Measurements from ENCODE around the gene WNT6. TPM values are rescaled to one million over a fixed set of nuclear protein-coding genes. Genes with fewer than 3 reads are reported as not detected.

WNT6 gene
- 1 to 10 TPM in 1 of 2 donors, under 1 TPM in 1; 0.34 to 1.7 TPM for total RNA-seq

GRCh38 chr2:218859556-218859987, at the start of gene WNT6:
Gene WNT6, plus strand, starts transcription at chr2:218859805. Its CDS starts 233 bp downstream, at chr2:218860038.

GRCh38 chr2:218831378-218831990, 28.1 kb upstream of the WNT6 start, which contains the start of gene PRKAG3:
Gene PRKAG3, minus strand, starts transcription at chr2:218831803.

GRCh38 chr2:218880102-218880858, 20.7 kb downstream of the WNT6 start, which contains the start of gene WNT10A:
Gene WNT10A, plus strand, starts transcription at chr2:218880852. Its CDS starts 144 bp downstream, at chr2:218880996.

Small RNAs within 50 kb of the gene (small RNA-seq; reads per million reads assigned to genes)
- 0 reads per million in 2 donors for gene RNU6-642P

Other genes starting within 250 kb of the WNT6 start
- 10 to 100 TPM; 13.0 to 15.5 TPM for gene ZNF142, start 200.2 kb upstream of the WNT6 start, total RNA-seq
- 10 to 100 TPM; 27.5 to 35.0 TPM for gene BCS1L, start 200.1 kb upstream of the WNT6 start, total RNA-seq
- gene RNF25, start 187.8 kb upstream of the WNT6 start, total RNA-seq: 10 to 100 TPM; 42.7 to 56.6 TPM
- 10 to 100 TPM; 19.0 to 32.3 TPM for gene STK36, start 187.7 kb upstream of the WNT6 start, total RNA-seq
- 10 to 100 TPM; 33.7 to 38.6 TPM for gene TTLL4, start 149.0 kb upstream of the WNT6 start, total RNA-seq
- 100 to 1,000 TPM; 184 to 304 TPM for gene CYP27A1, start 77.7 kb upstream of the WNT6 start, total RNA-seq
- not detected for gene PRKAG3, start 28.0 kb upstream of the WNT6 start, total RNA-seq
- gene WNT10A, start 21.0 kb downstream of the WNT6 start, total RNA-seq: under 1 TPM in 1 of 2 donors, not detected in 1; 0.34 TPM
- gene CDK5R2, start 99.9 kb downstream of the WNT6 start, total RNA-seq: not detected
- not detected for gene FEV, start 125.4 kb downstream of the WNT6 start, total RNA-seq
- under 1 TPM in 1 of 2 donors, not detected in 1; 0.34 TPM for gene CRYBA2, start 133.6 kb downstream of the WNT6 start, total RNA-seq
- gene CFAP65, start 181.7 kb downstream of the WNT6 start, total RNA-seq: under 1 TPM in 1 of 2 donors, not detected in 1; 0.34 TPM
- under 1 TPM in 1 of 2 donors, not detected in 1; 0.34 TPM for gene IHH, start 201.1 kb downstream of the WNT6 start, total RNA-seq